Measurements from ENCODE around the gene TESK2. TPM values are rescaled to one million over a fixed set of nuclear protein-coding genes. Genes with fewer than 3 reads are reported as not detected.

TESK2 gene
- total RNA-seq, 1 donor from 2014 or later = 8.2 TPM

- no peaks in the 10 kb centered on the region for H3K9me3 ChIP-seq
- H3K36me3 ChIP-seq = no peaks in the 10 kb centered on the region
- no peak overlapping the region for H3K27ac ChIP-seq
- H3K27me3 ChIP-seq (ENCODE audit: low read depth) = no peaks in the 10 kb centered on the region
- no peak overlapping the region for H3K4me3 ChIP-seq
- H3K4me1 ChIP-seq = peaks cover 8% of the 10 kb centered on the region
- intact Hi-C loops (cut with DNase I) = no loop called here
- ATAC-seq (no peak), DNase-seq (no peak)
- TF ChIP-seq CTCF (IDR thresholded peaks at IDR 0.05) = no peak
Measured at GRCh38 chr1:45322486-45323040, 168.4 kb downstream of the TESK2 start.

GRCh38 chr1:45321444-45321843 is 169.5 kb downstream of the TESK2 start:
- no peak overlapping the region for H3K27ac ChIP-seq
- no peaks in the 10 kb centered on the region for H3K9me3 ChIP-seq
- ATAC-seq = no peak
- no peaks in the 10 kb centered on the region for H3K36me3 ChIP-seq
- intact Hi-C loops (cut with DNase I) = no loop called here
- no peak for TF ChIP-seq CTCF (IDR thresholded peaks at IDR 0.05)
- H3K4me1 ChIP-seq = no peaks in the 10 kb centered on the region
- no peak for DNase-seq
- no peak overlapping the region for H3K4me3 ChIP-seq
- H3K27me3 ChIP-seq (ENCODE audit: low read depth) = no peaks in the 10 kb centered on the region

DNA sequence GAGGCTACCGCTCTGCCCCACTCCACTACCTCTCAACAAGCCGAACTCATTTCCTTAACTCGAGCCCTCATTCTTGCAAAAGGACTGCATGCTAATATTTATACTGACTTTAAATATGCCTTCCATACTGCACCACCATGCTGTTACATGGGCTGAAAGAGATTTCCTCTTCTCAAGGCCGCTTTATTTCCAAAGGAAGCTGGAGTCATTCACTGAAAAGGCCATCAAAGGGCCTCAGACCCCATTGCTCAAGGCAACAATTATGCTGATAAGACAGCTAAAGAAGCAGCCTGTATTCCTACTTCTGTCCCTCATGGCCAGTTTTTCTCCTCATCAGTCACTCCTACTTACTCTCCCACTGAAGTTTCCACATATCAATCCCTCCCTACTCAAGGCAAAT is 171.2 kb downstream of the TESK2 start:
- no peak overlapping the region for H3K27ac ChIP-seq
- H3K4me3 ChIP-seq = no peak overlapping the region
- TF ChIP-seq CTCF (IDR thresholded peaks at IDR 0.05) = no peak
- H3K9me3 ChIP-seq = no peaks in the 10 kb centered on the region
- no peaks in the 10 kb centered on the region for H3K36me3 ChIP-seq
- no peak for DNase-seq
- no peak for ATAC-seq
- H3K4me1 ChIP-seq = no peaks in the 10 kb centered on the region
- H3K27me3 ChIP-seq (ENCODE audit: low read depth) = no peaks in the 10 kb centered on the region
- intact Hi-C loops (cut with DNase I) = no loop called here

- Histone ChIP-seq H3K4me1 (no peaks in the 10 kb centered on the region), H3K27me3 (ENCODE audit: low read depth) (no peaks in the 10 kb centered on the region), H3K4me3 (no peak overlapping the region), H3K27ac (no peak overlapping the region), H3K36me3 (no peaks in the 10 kb centered on the region), H3K9me3 (no peaks in the 10 kb centered on the region)
- intact Hi-C loops (cut with DNase I) = no loop called here
- no peak for DNase-seq
- no peak for ATAC-seq
- no peak for TF ChIP-seq CTCF (IDR thresholded peaks at IDR 0.05)
Measured at GRCh38 chr1:45317166-45317565, 173.8 kb downstream of the TESK2 start.

DNA sequence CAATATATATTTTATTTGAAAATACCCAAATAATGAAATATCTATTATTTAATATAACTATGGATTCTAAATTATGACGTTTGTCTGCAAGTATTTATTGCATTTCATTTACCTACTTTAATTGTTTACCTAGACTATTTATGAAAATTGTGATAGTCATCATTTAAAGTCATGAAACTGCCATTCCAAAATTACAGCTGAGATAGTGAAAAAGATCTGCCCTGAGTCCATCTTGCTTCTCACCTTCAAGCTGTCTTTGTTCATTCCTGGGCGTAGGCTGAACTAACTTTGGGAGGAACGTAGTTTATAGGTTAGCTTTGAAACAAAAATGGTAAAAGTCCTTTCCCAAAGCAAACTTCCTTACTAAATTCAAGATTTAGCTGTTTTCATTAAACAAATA is 176.7 kb downstream of the TESK2 start:
- no peak for DNase-seq
- no peaks in the 10 kb centered on the region for H3K9me3 ChIP-seq
- no peaks in the 10 kb centered on the region for H3K27me3 ChIP-seq (ENCODE audit: low read depth)
- no peaks in the 10 kb centered on the region for H3K36me3 ChIP-seq
- ATAC-seq = no peak
- intact Hi-C loops (cut with DNase I) = no loop called here
- no peak for TF ChIP-seq CTCF (IDR thresholded peaks at IDR 0.05)
- H3K4me1 ChIP-seq = no peaks in the 10 kb centered on the region
- H3K27ac ChIP-seq = no peak overlapping the region
- H3K4me3 ChIP-seq = no peak overlapping the region

- no peak for DNase-seq
- no peaks in the 10 kb centered on the region for H3K27me3 ChIP-seq (ENCODE audit: low read depth)
- intact Hi-C loops (cut with DNase I) = no loop called here
- no peak overlapping the region for H3K27ac ChIP-seq
- H3K36me3 ChIP-seq = no peaks in the 10 kb centered on the region
- H3K4me3 ChIP-seq = no peak overlapping the region
- no peak for ATAC-seq
- H3K9me3 ChIP-seq = no peaks in the 10 kb centered on the region
- no peak for TF ChIP-seq CTCF (IDR thresholded peaks at IDR 0.05)
- H3K4me1 ChIP-seq = peaks cover 16% of the 10 kb centered on the region
Measured at GRCh38 chr1:45306905-45307304, 184.1 kb downstream of the TESK2 start.
